Osteoblast (primary cell): ENCODE results near the gene CAMTA1. TPM values are rescaled to one million over a fixed set of nuclear protein-coding genes. Genes with fewer than 3 reads are reported as not detected.

Source experiments
- DNase-seq: peaks from one replicate; pipeline ENCODE4 v3.0.0; 2011; ENCODE audit warnings: low spot score, mixed read lengths; ENCODE audit not compliant: insufficient read length; ENCODE audit errors: missing footprints
- H2AFZ ChIP-seq: 2 replicates; pipeline ENCODE4 v1.6.0; 2011; ENCODE audit warnings: mild to moderate bottlenecking, low read length
- H3K27ac ChIP-seq: 2 replicates; pipeline ENCODE4 v1.5.1; 2011; ENCODE audit warnings: mild to moderate bottlenecking, low read depth, low read length, moderate library complexity
- H3K27me3 ChIP-seq: 2 replicates; pipeline ENCODE4 v1.6.0; 2012; ENCODE audit warnings: mild to moderate bottlenecking, control low read depth, inconsistent platforms, low read length, moderate library complexity; ENCODE audit not compliant: insufficient read depth
- H3K36me3 ChIP-seq: 2 replicates; pipeline ENCODE4 v1.5.1; 2011; ENCODE audit warnings: mild to moderate bottlenecking, low read length, control low read depth, moderate library complexity; ENCODE audit not compliant: insufficient read depth
- H3K4me1 ChIP-seq: 2 replicates; pipeline ENCODE4 v1.5.1; 2011; ENCODE audit warnings: mild to moderate bottlenecking, low read length, control low read depth, moderate library complexity; ENCODE audit not compliant: insufficient read depth
- H3K4me2 ChIP-seq: 2 replicates; pipeline ENCODE4 v1.6.0; 2011; ENCODE audit warnings: mild to moderate bottlenecking, low read length; ENCODE audit not compliant: insufficient read depth
- H3K4me3 ChIP-seq: fragments of 200-600 bp; sonication (generic); 3 replicates; pipeline ENCODE4 v1.5.1; 2012; ENCODE audit warnings: mild to moderate bottlenecking, low read length, inconsistent platforms; ENCODE audit not compliant: insufficient read depth
- H3K79me2 ChIP-seq: 2 replicates; pipeline ENCODE4 v1.6.0; 2012; ENCODE audit warnings: mild to moderate bottlenecking, low read length, control low read depth, inconsistent platforms; ENCODE audit not compliant: insufficient read depth
- H3K9me3 ChIP-seq: 2 replicates; pipeline ENCODE4 v1.5.1; 2011; ENCODE audit warnings: low read depth, low read length, control low read depth
- H4K20me1 ChIP-seq: 2 replicates; pipeline ENCODE4 v1.6.0; 2012; ENCODE audit warnings: mild to moderate bottlenecking, low read length, control low read depth; ENCODE audit not compliant: insufficient read depth
- CTCF ChIP-seq: IDR thresholded peaks from 2 replicates; pipeline ENCODE4 v1.5.1; 2011; ENCODE audit warnings: mild to moderate bottlenecking, low read depth, low read length, moderate library complexity; ENCODE audit errors: extremely low read depth
- total RNA-seq: library from RNA; depleted of rRNA; stranded (reverse); fragments of >200 nt; gene quantifications from 2 replicates; pipeline ENCODE4 v1.2.3, GENCODE V29; 2012

Gene CAMTA1
- total RNA-seq, 1 donor, result 47.4 TPM

- TF ChIP-seq CTCF, result no peak
Measured at GRCh38 chr1:6939363-6939762, 154.1 kb downstream of the CAMTA1 start.

GRCh38 chr1:6941786-6942185 lies 156.5 kb downstream of the CAMTA1 start:
- H3K27me3 ChIP-seq, result no peaks in the 10 kb centered on the region
- no peak for DNase-seq
- H3K4me2 ChIP-seq, result no peak overlapping the region
- H3K9me3 ChIP-seq, result no peaks in the 10 kb centered on the region
- H2AFZ ChIP-seq, result no peak overlapping the region
- no peak overlapping the region for H3K4me3 ChIP-seq
- H3K4me1 ChIP-seq, result no peaks in the 10 kb centered on the region
- H3K36me3 ChIP-seq, result no peaks in the 10 kb centered on the region
- TF ChIP-seq CTCF, result no peak
- H4K20me1 ChIP-seq, result no peaks in the 10 kb centered on the region
- no peaks in the 10 kb centered on the region for H3K79me2 ChIP-seq
- no peak overlapping the region for H3K27ac ChIP-seq

More at GRCh38 chr1:6939363-6939762, 154.1 kb downstream of the CAMTA1 start:
- no peak overlapping the region for H3K27ac ChIP-seq
- no peak overlapping the region for H3K4me2 ChIP-seq
- DNase-seq, result no peak
- no peaks in the 10 kb centered on the region for H3K9me3 ChIP-seq
- peaks cover 21% of the 10 kb centered on the region for H3K27me3 ChIP-seq
- H3K4me1 ChIP-seq, result no peaks in the 10 kb centered on the region
- H2AFZ ChIP-seq, result no peak overlapping the region
- no peaks in the 10 kb centered on the region for H3K36me3 ChIP-seq
- H3K79me2 ChIP-seq, result no peaks in the 10 kb centered on the region
- no peak overlapping the region for H3K4me3 ChIP-seq
- no peaks in the 10 kb centered on the region for H4K20me1 ChIP-seq

GRCh38 chr1:6942990-6943389 lies 157.7 kb downstream of the CAMTA1 start:
- H3K79me2 ChIP-seq, result no peaks in the 10 kb centered on the region
- H3K4me2 ChIP-seq, result no peak overlapping the region
- DNase-seq, result no peak
- H3K27ac ChIP-seq, result no peak overlapping the region
- no peaks in the 10 kb centered on the region for H3K9me3 ChIP-seq
- H3K36me3 ChIP-seq, result no peaks in the 10 kb centered on the region
- H3K4me1 ChIP-seq, result no peaks in the 10 kb centered on the region
- H3K4me3 ChIP-seq, result no peak overlapping the region
- no peak for TF ChIP-seq CTCF
- H3K27me3 ChIP-seq, result no peaks in the 10 kb centered on the region
- no peaks in the 10 kb centered on the region for H4K20me1 ChIP-seq
- no peak overlapping the region for H2AFZ ChIP-seq

- no peak for DNase-seq
- no peak for TF ChIP-seq CTCF
- Histone ChIP-seq H3K27ac (no peak overlapping the region), H4K20me1 (no peaks in the 10 kb centered on the region), H3K27me3 (no peaks in the 10 kb centered on the region), H3K79me2 (no peaks in the 10 kb centered on the region), H3K4me2 (no peak overlapping the region), H2AFZ (no peak overlapping the region), H3K4me3 (no peak overlapping the region), H3K36me3 (no peaks in the 10 kb centered on the region), H3K4me1 (no peaks in the 10 kb centered on the region), H3K9me3 (no peaks in the 10 kb centered on the region)
Measured at GRCh38 chr1:6944434-6944833, 159.2 kb downstream of the CAMTA1 start.
